ENCODE data around the gene VEZF1.

VEZF1 gene

DNA sequence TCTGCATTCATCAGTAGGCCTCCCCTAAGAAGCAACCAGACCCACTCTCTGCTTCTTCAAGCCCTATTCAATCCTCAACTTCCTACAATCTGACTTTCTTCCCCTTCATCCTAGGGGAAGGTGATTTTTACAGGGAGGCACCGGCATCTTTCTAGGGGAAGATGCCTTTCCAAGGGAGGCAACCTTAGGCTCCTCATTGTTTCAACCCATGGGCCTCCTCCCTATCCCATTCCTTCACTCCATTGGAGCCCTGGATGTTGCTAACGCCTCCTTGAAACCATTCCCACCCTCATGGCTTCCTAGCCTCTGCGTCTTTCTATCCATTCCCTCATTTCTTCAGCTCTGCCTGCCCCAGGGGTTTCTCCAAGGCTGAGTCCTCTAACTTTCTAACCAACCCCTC lies 30.2 kb downstream of the VEZF1 start:
- TF ChIP-seq, protein P1, sequence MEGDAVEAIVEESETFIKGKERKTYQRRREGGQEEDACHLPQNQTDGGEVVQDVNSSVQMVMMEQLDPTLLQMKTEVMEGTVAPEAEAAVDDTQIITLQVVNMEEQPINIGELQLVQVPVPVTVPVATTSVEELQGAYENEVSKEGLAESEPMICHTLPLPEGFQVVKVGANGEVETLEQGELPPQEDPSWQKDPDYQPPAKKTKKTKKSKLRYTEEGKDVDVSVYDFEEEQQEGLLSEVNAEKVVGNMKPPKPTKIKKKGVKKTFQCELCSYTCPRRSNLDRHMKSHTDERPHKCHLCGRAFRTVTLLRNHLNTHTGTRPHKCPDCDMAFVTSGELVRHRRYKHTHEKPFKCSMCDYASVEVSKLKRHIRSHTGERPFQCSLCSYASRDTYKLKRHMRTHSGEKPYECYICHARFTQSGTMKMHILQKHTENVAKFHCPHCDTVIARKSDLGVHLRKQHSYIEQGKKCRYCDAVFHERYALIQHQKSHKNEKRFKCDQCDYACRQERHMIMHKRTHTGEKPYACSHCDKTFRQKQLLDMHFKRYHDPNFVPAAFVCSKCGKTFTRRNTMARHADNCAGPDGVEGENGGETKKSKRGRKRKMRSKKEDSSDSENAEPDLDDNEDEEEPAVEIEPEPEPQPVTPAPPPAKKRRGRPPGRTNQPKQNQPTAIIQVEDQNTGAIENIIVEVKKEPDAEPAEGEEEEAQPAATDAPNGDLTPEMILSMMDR (IDR thresholded peaks at IDR 0.05; ENCODE audit: extremely low read depth, missing control alignments) = no peak
- no peak for DNase-seq (ENCODE audit: low spot score)

DNA sequence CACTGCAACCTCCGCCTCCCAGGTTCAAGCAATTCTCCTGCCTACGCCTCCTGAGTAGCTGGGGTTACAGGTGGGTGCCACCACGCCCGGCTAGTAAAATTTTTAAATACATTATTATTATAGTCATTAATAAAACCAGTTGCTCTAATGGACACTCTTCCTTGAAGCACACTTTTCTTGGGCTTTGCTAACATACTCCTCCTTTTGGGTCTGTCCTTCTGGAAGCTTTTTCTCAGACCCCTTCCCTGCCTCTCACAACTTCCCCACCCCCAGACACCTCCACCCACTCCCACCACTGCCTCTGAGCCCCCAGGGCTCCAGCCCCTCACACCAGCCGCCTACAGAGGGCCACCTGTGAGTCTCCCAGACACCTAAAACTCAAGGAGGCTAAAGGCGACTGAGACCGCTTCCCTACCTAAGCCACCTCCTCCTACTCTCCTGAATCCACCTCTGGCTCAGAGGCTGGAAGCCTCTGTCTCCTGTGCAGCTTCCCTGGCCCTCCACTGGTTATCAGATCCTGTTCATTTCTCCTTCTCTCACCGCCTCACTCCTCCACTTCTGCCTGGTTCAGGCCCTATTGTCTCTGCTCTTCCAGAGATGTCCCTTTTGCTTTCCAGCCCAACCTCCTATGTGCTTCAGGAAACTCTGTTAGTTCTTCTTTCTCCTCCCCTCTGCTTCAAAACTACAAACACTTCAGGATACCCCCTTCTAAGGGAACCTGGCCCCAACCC lies 30.8 kb downstream of the VEZF1 start:
- no peak for DNase-seq (ENCODE audit: low spot score)
- TF ChIP-seq, protein P1 (IDR thresholded peaks at IDR 0.05; ENCODE audit: extremely low read depth, missing control alignments) = no peak

DNA sequence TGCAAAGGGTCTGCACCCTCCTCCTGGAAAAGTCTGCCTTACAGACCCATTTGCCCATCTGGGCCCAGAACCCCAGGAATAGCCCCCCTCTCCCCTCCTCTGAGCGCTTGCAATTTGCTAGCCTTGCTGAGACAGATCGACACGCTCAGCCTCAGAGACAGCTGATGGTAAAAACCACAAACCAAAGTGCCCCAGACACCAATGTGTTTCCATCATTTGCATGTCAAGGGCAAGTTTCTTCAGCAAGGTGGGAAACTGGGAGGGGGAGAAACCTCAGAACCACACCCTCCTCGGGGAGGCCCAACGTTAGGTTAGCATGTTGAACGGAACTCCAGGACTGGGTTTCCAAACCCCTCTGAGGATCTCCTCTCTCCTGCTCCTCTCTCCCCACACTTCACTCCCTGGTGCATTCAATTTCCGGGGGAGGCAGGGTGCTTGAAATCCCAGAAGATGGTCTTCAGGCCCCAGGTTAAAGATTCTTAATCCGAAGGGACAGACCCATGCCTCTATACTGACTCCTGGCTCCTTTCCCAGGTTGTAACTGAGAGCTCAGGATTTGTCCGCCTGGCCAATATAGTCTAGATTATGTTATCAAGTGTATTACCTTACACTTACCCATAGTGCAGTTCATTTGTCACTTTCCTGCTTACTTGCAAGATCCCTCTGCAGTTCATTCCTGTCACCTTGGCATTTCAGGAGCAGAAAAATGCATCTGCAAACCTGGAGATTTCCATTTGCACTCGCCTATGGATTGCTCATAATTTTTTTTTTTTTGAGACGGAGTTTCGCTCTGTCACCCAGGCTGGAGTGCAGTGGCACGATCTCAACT lies 31.5 kb downstream of the VEZF1 start:
- TF ChIP-seq, protein P1 (IDR thresholded peaks at IDR 0.05; ENCODE audit: extremely low read depth, missing control alignments) = no peak
- DNase-seq (ENCODE audit: low spot score) = peak; percentile 77

DNA sequence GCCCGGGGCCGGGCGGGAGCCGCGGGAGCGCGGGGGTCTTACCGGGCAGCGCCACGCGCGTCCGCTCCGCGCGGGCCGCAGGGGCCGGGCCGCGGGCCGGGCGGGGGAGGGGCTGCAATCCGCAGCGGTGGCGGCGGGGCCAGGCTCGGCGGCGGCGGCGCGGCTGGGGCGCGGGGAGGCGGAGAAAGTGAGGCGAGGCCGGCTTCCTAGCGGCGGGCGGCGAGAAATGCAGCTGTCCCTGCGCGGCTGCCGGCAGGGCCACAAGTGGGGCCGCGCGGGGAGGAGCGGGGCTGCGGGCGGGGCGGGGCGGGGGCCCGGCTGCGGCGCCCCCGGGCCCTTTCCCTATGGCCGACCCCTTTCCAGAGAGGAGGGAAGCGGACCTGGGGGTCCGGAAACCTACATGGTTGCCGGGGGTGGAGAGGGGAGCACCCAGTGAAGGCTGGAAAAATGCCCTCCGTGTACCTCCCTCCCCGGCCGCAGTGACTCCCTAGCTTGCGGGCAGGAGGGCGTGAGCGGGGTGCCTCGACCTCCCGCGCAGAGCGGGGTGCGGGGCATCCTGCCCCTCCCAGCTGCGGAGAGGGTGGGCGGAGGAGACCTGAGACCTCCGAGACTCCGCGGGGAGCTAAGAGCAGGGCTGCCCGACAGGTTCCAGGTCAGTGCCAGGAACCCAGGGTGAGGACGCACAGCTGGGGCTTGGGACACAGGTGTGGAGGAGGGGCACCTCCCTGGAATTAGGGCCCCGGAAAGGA lies 32.7 kb downstream of the VEZF1 start, which contains the start of gene CUEDC1:
Gene CUEDC1, minus strand, starts transcription at position 230 of the 749 bp plus-strand sequence. CDS start 69,848 bp downstream, outside the sequence.
- DNase-seq (ENCODE audit: low spot score) = peak; percentile 91
- TF ChIP-seq, protein P1 (IDR thresholded peaks at IDR 0.05; ENCODE audit: extremely low read depth, missing control alignments) = peak; percentile 29

DNA sequence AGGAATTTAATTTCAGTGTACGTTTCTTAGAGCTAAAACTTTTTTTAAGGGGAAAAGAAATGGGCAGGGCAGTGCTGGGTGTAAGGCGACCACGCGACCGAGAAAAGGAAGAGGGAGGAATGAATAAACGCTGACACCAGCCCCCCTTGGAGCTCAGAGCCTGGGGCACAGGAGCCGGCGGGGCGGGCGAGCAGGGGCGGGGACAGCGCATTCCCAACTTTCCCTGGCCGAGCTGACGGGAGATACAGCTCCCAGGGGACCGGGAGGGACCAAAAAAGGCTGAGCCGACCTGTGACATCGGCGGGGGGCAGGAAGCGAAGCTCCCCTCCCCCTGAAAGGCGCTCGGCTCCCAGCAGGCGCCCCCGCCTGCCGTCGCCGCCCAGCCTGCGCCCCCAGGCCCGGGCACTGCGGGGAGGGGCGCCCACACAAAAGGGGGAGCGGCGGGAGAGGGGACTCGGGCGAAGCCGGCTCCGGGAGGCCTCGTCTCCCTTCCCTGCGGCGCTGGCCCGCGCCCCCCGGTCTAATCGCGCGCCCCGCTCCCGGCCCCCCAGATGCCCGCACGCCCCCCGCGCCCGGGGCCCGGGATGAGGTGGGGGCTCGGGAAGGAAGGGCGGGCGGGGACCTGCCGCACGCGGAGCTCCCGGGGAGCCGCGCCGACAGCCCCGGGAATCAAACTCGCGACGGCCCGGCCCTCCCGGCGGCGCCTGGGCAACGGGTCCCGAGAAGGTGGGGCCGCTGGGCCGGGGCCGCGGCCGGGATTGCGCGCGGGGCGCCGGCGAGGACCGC lies 33.5 kb downstream of the VEZF1 start:
- DNase-seq (ENCODE audit: low spot score) = no peak

DNA sequence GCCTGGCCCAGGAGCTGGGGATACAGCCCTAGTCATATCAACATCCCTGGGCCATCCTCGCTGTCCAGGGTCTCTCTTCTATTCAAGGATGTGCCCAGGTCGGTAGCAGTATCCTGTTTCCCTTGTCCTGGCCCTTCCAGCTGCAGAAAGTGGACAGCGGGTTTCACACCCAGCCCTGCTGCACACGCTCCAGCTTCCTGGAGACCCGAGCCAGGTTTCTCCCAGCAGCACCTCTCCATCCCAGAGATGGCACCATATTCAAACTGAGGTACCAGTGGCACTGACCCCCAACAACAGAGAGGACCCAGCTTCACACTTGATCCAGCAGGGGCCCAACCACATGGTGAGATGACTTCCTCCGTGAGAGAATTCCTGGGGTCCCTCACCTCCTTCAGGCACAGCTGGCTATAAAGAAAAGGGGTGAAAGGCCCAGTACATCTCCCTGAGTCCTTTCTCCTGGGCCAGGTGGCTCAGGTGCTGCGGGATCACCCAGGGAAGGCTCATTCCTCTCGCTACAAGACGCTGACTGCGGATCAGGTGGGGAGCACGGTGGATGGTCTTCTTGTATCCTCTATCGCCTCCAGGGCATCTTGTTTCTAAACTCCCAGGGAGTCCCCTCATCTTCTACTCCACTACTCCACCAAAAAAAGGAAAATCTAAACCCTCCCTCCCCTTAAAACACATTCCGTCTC lies 34.2 kb downstream of the VEZF1 start:
- no peak for DNase-seq (ENCODE audit: low spot score)
- TF ChIP-seq, protein P1 (IDR thresholded peaks at IDR 0.05; ENCODE audit: extremely low read depth, missing control alignments) = no peak

More for the DNA sequence above, 33.5 kb downstream of the VEZF1 start:
- TF ChIP-seq, protein P1 (IDR thresholded peaks at IDR 0.05; ENCODE audit: extremely low read depth, missing control alignments) = no peak
